ENCODE measurements around the gene TMEM89. TPM values are rescaled to one million over a fixed set of nuclear protein-coding genes. Genes with fewer than 3 reads are reported as not detected.

Gene TMEM89
- total RNA-seq, 6 experiments from 2014 or later, result 0.25 TPM; not detected in 5

- Mint-ChIP-seq H3K9me3 (no peaks in the 10 kb centered on the region), H3K4me1 (ENCODE audit: low read depth) (peaks cover 12% of the 10 kb centered on the region), H3K27ac (peak overlapping the region; percentile 92; the same call in 1 of the 2 replicates), H3K4me3 (no peak overlapping the region), H3K36me3 (ENCODE audit: low read depth) (peaks cover 19% of the 10 kb centered on the region), H3K27me3 (ENCODE audit: insufficient read depth) (peaks cover 3% of the 10 kb centered on the region; the same call in 1 of the 2 replicates)
- no peak for TF ChIP-seq CTCF (IDR thresholded peaks at IDR 0.05)
- no peak for DNase-seq
These were observed 14.1 kb downstream of the TMEM89 start for GRCh38 chr3:48607519-48607918.

GRCh38 chr3:48601622-48601994 lies 20.0 kb downstream of the TMEM89 start:
- H3K4me3 Mint-ChIP-seq, result no peak overlapping the region
- no peak for TF ChIP-seq CTCF (IDR thresholded peaks at IDR 0.05)
- H3K36me3 Mint-ChIP-seq (ENCODE audit: low read depth), result peaks cover 36% of the 10 kb centered on the region
- DNase-seq, result no peak
- peaks cover 45% of the 10 kb centered on the region for H3K4me1 Mint-ChIP-seq (ENCODE audit: low read depth)
- peaks cover 2% of the 10 kb centered on the region for H3K27me3 Mint-ChIP-seq (ENCODE audit: insufficient read depth)
- no peak overlapping the region for H3K27ac Mint-ChIP-seq
- H3K9me3 Mint-ChIP-seq, result no peaks in the 10 kb centered on the region

GRCh38 chr3:48600711-48601621 lies 20.6 kb downstream of the TMEM89 start:
- Mint-ChIP-seq H3K4me1 (ENCODE audit: low read depth) (peaks cover 51% of the 10 kb centered on the region), H3K27ac (peak overlapping the region; percentile 93; the same call in 1 of the 2 replicates), H3K9me3 (no peaks in the 10 kb centered on the region), H3K4me3 (no peak overlapping the region), H3K36me3 (ENCODE audit: low read depth) (peaks cover 36% of the 10 kb centered on the region), H3K27me3 (ENCODE audit: insufficient read depth) (peaks cover 2% of the 10 kb centered on the region)
- DNase-seq, result no peak
- no peak for TF ChIP-seq CTCF (IDR thresholded peaks at IDR 0.05)

- TF ChIP-seq CTCF (IDR thresholded peaks at IDR 0.05), result no peak
- Mint-ChIP-seq H3K27me3 (ENCODE audit: insufficient read depth) (peaks cover 2% of the 10 kb centered on the region), H3K36me3 (ENCODE audit: low read depth) (peaks cover 36% of the 10 kb centered on the region), H3K9me3 (no peaks in the 10 kb centered on the region), H3K4me1 (ENCODE audit: low read depth) (peaks cover 58% of the 10 kb centered on the region), H3K4me3 (peak overlapping the region; percentile 82), H3K27ac (peak overlapping the region; percentile 93)
- DNase-seq, result no peak
These were observed 21.9 kb downstream of the TMEM89 start for GRCh38 chr3:48599509-48600285.

GRCh38 chr3:48599077-48599501 lies 22.5 kb downstream of the TMEM89 start:
- Mint-ChIP-seq H3K4me3 (peak overlapping the region; percentile 82), H3K9me3 (no peaks in the 10 kb centered on the region), H3K27ac (peak overlapping the region; percentile 93), H3K27me3 (ENCODE audit: insufficient read depth) (peaks cover 2% of the 10 kb centered on the region), H3K4me1 (ENCODE audit: low read depth) (peaks cover 64% of the 10 kb centered on the region), H3K36me3 (ENCODE audit: low read depth) (peaks cover 36% of the 10 kb centered on the region)
- TF ChIP-seq CTCF (IDR thresholded peaks at IDR 0.05), result no peak
- no peak for DNase-seq

Measured in HFFc6 (cell line).